GM19324 (cell line): ENCODE measurements around the gene ZNF529.
"Not testable (repeated sequence)": the region's sequence is repeated elsewhere in the genome, so short reads cannot be mapped to it uniquely, and the experiment has no call there.

Experiments
- ATAC-seq: cut with Tn5 transposase; IDR thresholded peaks from one replicate; pipeline ENCODE4 v1.9.1; 2021; ENCODE audit warnings: mild to moderate bottlenecking, moderate library complexity; ENCODE audit not compliant: unreplicated experiment, low FRiP score

The ZNF529 gene

DNA sequence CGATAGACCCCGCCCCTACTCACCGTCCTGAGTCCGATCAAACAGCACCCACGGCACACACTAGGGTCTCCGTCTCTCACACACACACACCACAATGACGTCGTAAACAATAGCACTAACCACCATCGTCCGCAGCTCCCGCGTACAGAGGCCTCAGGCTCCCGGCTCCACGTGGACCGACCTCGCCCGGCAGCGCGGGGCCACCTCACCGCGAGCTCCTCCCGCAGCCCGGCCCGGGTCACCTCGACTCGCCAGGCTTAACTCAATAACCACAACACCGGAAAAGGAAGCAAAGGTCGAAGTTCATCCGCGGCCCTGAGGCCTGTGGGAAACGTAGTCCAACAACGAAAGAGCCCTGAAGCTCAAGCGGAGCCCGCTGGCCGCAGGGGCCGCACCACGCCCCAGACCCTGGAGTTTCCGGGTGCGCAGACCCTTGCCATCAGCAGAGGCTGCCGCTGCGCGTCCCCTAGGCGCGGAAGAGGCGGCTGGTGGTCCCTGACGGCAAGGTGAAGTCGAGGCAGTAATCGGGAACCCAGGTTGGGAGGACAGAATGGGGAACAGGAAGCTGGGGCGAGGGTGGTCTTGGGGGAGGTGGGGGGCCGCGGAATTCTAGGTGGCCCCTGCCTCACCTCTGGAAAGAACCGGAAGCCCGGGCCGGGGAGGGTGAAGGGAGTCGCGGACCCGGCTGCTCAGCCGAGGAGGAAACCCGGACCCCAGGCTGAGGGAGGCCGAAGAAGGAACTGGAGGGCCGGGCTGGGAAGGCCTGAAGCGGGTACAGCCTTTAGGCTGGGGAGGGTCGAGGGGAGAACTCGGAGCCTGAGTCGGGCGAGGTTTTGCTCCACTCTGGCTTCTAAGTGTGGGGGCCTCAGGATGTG is at the start of gene ZNF529:
ZNF529 (minus strand) TSS at position 273 of the 875 bp plus-strand sequence. CDS start 946 bp downstream, outside the sequence.
- ATAC-seq: peak; percentile 93

- ATAC-seq: no peak
These were observed 32.9 kb upstream of the ZNF529 start for GRCh38 chr19:36605877-36606478.

DNA sequence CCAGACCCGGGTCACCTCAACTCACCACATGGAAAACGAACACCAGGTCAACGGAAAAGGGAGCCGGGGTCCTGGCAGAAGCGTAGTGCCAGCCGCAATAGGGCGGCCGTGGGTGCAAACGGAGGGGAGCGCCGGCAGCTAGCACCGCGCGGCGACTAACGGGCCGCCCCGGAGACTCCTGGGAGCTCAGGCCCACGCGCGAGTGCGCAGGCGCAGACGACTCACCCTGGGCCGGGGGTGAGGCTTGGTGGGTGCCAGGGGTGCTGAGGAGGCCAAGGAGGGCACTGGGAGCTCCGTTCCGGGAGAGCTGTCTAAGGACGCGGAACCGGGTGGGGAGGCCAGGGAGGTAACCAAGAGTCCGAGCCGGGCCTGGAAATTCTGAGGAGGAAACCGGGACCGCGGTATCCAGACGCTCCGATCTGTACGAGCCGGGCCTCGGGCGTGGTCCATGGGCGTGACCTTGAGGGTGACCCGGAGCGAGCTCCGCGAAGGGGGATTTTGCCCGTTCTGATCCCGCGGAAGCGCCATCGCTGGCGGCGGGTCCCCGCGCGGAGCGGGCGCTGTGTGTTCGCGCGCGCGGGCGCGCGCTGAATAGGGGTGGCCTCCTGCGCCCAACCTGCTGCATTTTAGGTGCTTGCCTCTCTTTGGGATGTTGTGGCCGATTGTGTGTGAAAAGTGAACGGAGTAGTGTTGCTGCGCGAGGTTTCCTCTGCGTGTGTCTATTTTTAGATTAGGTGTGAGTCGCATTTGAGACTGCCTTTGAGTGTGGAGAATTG is 32.2 kb upstream of the ZNF529 start, which contains the start of gene ZNF382:
ZNF382 (plus strand) TSS at position 213 of the 776 bp plus-strand sequence. CDS start 4,602 bp downstream, outside the sequence.
- ATAC-seq: peak; percentile 63

- peak; percentile 59 for ATAC-seq
These were observed 31.6 kb upstream of the ZNF529 start for GRCh38 chr19:36604656-36605100.

DNA sequence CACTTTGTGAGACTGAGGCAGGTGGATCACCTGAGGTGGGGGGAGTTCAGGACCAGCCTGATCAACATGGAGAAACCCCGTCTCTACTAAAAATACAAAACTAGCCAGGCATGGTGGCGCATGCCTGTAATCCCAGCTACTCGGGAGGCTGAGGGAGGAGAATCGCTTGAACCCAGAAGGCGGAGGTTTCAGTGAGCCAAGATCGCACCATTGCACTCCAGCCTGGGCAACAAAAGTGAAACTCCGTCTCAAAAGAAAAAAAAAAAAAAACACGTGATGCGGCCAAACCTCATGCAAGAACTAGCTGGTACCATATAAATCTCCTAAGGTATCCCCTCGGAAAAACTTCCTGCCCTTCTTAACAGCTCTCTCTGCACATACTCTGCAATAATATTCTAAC is 29.6 kb upstream of the ZNF529 start:
- not testable (repeated sequence) for ATAC-seq

- ATAC-seq: no peak
These were observed 6.2 kb upstream of the ZNF529 start for GRCh38 chr19:36579255-36579654.

- ATAC-seq: no peak
These were observed 4.3 kb upstream of the ZNF529 start for GRCh38 chr19:36577271-36577996.

DNA sequence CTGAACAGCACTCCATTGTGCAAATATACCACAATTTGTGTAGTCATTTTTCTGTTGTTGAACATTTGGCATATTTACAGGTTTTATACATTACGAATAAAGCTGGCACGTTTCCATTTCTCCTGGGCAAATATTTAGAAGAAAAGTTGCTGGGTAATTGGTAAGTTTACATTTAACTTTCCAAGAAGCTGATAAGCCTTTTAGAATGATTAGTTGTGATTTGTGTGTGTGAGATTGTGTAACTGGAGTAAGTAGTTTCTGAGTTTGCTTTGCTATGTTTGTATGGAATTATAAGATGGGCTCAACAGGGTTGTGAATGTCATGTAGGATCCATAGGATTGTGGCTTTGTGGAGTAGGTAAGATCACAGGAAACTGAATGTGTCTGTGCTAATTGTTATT is 1.6 kb upstream of the ZNF529 start:
- ATAC-seq: no peak

GRCh38 chr19:36573895-36574720 is 1.0 kb upstream of the ZNF529 start:
- no peak for ATAC-seq

- ATAC-seq: no peak
These were observed 486 bp downstream of the ZNF529 start for GRCh38 chr19:36572593-36573019.

DNA sequence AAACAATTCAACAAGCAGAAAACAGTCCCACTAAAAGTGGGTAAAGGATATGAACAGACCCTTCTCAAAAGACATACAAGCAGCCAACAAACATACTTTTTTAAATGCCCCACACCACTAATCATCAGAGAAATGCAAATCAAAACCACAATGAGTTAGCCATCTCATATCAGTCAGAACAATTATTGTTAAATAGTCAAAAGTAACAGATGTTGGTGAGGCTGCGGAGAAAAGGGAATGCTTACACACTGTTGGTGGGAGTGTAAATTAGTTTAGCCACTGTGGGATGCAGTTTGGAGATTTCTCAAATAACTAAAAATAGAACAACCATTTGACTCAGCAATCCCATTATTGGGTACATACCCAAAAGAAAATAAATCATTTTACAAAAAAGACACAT is 8.7 kb downstream of the ZNF529 start:
- no peak for ATAC-seq

GRCh38 chr19:36547001-36547732 is 25.9 kb downstream of the ZNF529 start:
- ATAC-seq: no peak

DNA sequence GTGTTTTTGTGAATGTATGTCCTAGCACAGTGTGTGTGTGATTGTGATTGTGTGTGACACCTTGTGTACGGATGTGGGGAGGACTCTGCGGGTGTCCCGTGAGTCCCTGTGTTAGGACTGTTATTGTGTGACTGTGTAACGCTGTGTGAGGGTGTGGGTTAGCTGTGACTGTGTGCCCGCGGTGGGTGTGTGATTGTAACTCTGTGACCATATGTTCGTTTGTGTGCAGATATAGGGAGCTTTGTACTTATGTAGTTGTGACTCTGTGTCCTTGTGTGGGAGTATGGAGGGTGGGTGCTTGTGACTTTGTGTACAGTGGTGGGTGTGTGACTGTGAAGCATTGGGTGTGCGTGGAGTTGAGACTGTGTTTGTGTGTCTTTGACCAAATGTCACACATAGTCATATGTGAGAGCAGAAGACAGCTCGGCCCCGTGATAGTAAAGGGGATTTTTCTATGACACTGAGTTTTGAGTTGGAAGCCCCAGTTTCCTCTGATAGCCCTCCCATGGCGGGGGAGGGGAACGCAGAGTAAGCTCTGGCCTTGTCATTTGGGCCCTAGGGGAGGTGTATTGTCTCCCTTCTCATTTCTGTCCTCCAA is 44.1 kb downstream of the ZNF529 start:
- ATAC-seq: peak; percentile 16

- ATAC-seq: peak; percentile 92
These were observed 44.7 kb downstream of the ZNF529 start, which contains the start of gene ZNF260 for GRCh38 chr19:36528194-36528920. TSS of gene ZNF260 (minus strand) at chr19:36528271. CDS start at chr19:36515238, 13,033 bp downstream.

DNA sequence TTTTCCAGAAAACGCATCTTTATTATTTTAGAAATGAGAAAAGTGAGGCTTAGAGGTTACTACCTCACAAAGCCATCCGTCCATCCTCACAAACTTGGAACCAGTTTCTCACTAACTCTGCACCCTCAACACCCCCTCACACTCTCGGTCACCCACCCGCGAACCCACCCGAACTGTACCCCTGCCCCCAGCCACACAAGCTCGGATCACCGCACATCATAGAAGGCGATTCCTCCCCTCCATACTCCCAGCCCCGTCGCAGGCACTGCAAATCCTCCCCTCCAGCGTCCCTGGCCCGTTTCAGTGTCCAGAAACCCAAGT is 45.3 kb downstream of the ZNF529 start:
- no peak for ATAC-seq

DNA sequence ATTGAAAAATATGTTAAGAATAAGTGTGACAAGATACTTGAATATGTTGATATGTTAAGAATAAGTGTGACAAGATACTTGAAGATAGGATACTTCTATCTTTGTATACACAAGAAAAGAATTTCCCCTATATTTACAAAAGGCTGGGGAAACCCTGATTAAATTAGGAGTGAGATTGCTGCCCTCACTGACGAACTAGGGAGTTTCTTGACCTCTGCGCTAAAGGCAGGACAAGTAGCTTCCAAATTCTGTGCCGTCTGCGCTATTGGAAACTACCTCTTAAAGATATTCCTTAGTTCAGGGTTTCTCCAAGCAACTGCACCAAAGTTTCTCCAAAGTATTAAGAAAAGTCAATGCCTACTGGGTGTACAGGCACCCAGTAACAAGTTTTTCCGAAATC is 45.8 kb downstream of the ZNF529 start:
- no peak for ATAC-seq

GRCh38 chr19:36526581-36526980 is 46.5 kb downstream of the ZNF529 start:
- no peak for ATAC-seq

DNA sequence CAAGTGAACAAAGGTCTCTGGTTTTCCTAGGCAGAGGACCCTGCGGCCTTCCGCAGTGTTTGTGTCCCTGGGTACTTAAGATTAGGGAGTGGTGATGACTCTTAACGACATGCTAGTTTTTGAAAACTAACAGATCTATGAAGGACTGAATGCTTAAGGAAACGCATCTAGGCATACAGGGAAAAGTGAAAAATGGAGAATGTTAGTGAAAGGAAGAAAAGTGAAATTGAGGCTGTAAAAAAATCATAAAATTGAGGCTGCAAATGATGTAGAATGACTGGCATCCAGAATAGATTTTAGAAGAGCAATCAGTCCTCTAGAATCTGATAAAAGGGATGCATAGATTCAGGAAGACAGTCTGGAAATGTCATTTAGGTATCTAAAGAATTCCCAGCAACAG is 48.5 kb downstream of the ZNF529 start:
- ATAC-seq: no peak
